DOHH2 (cell line): ENCODE data around the gene KIF26B.

Experiments used
- H3F3A ChIP-seq: fragments of 200-600 bp; sonication (generic), shearing (Covaris generic); 2 replicates; pipeline ENCODE4 v1.6.0; 2016; ENCODE audit warnings: antibody characterized with exemption, mild to moderate bottlenecking; ENCODE audit not compliant: control insufficient read depth, insufficient read depth
- H3K27ac ChIP-seq: fragments of 200-600 bp; sonication (generic); 2 replicates; pipeline ENCODE4 v1.5.1; 2014; ENCODE audit warnings: low read depth, mild to moderate bottlenecking, low read length, moderate library complexity
- H3K27me3 ChIP-seq: fragments of 200-600 bp; sonication (generic); 2 replicates; pipeline ENCODE4 v1.6.1; 2014; ENCODE audit warnings: mild to moderate bottlenecking, low read length, mixed read lengths; ENCODE audit not compliant: control insufficient read depth
- H3K36me3 ChIP-seq: fragments of 200-600 bp; sonication (generic); 2 replicates; pipeline ENCODE4 v1.6.1; 2014; ENCODE audit warnings: mild to moderate bottlenecking, low read length, moderate library complexity, mixed read lengths; ENCODE audit not compliant: control insufficient read depth
- H3K4me1 ChIP-seq: fragments of 200-600 bp; sonication (generic); 2 replicates; pipeline ENCODE4 v1.6.1; 2014; ENCODE audit warnings: mild to moderate bottlenecking, low read length, mixed read lengths; ENCODE audit not compliant: control insufficient read depth
- H3K4me2 ChIP-seq: fragments of 200-600 bp; sonication (generic); 2 replicates; pipeline ENCODE4 v1.6.0; 2014; ENCODE audit warnings: mild to moderate bottlenecking, low read length, moderate library complexity
- H3K4me3 ChIP-seq: fragments of 200-600 bp; sonication (generic); 2 replicates; pipeline ENCODE4 v1.5.1; 2014; ENCODE audit warnings: mild to moderate bottlenecking, low read length, mixed read lengths
- H3K79me2 ChIP-seq: fragments of 200-600 bp; sonication (generic); 2 replicates; pipeline ENCODE4 v1.6.1; 2014; ENCODE audit warnings: mild to moderate bottlenecking, low read length, mixed read lengths; ENCODE audit not compliant: control insufficient read depth
- H3K9me2 ChIP-seq: fragments of 200-600 bp; sonication (generic); replicated peaks from 2 replicates; pipeline ENCODE4 v1.6.1; 2014; ENCODE audit warnings: mild to moderate bottlenecking, low read length, mixed read lengths; ENCODE audit not compliant: control insufficient read depth
- H3K9me3 ChIP-seq: fragments of 200-600 bp; sonication (generic); 2 replicates; pipeline ENCODE4 v1.6.1; 2014; ENCODE audit warnings: antibody characterized with exemption, low read length, mixed read lengths; ENCODE audit not compliant: control insufficient read depth, insufficient read depth
- H4K20me1 ChIP-seq: fragments of 200-600 bp; sonication (generic); 2 replicates; pipeline ENCODE4 v1.6.0; 2014; ENCODE audit warnings: low read depth, mild to moderate bottlenecking, antibody characterized with exemption, low read length, moderate library complexity; ENCODE audit not compliant: control insufficient read depth, insufficient read depth
- EZH2phosphoT487 ChIP-seq: fragments of 200-600 bp; sonication (generic); IDR thresholded peaks from 2 replicates; pipeline ENCODE4 v1.6.1; 2017; ENCODE audit warnings: borderline replicate concordance, mild to moderate bottlenecking, antibody characterized with exemption, low read length, moderate library complexity, mixed read lengths
- TF ChIP-seq, protein P1 (sequence below): fragments of 200-600 bp; sonication (generic); IDR thresholded peaks from one replicate; pipeline ENCODE4 v1.5.1; 2014; ENCODE audit warnings: antibody characterized with exemption, mild to moderate bottlenecking, low read depth, low read length; ENCODE audit not compliant: poor library complexity, severe bottlenecking

KIF26B gene

DNA sequence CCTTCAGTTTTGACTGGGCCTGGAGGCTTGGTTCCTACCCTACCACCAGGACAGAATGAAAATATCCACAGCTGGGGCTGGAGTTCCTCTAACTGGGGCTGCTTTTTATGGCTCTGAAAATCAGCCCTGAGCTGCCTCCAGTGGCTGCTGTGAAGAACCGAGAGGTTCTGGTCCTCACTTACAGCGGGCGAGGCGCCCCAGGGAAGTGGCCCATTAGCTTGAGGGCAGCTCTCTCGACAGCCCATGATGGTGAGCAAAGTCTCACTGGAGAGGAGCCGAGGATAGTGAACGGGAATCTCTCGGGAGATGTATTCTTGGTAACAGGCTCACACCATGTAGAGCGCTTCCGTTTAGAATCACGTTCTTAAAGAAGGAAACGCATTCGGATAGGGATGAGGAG, 459.7 kb downstream of the KIF26B start:
- no peaks in the 10 kb centered on the region for H3K36me3 ChIP-seq
- H3K79me2 ChIP-seq: no peaks in the 10 kb centered on the region
- H3K4me2 ChIP-seq: no peak overlapping the region
- no peaks in the 10 kb centered on the region for H3K4me1 ChIP-seq
- no peak overlapping the region for H3K4me3 ChIP-seq
- no peaks in the 10 kb centered on the region for H3K9me2 ChIP-seq
- H3K27ac ChIP-seq: no peak overlapping the region
- TF ChIP-seq EZH2phosphoT487: no peak
- TF ChIP-seq, protein P1, sequence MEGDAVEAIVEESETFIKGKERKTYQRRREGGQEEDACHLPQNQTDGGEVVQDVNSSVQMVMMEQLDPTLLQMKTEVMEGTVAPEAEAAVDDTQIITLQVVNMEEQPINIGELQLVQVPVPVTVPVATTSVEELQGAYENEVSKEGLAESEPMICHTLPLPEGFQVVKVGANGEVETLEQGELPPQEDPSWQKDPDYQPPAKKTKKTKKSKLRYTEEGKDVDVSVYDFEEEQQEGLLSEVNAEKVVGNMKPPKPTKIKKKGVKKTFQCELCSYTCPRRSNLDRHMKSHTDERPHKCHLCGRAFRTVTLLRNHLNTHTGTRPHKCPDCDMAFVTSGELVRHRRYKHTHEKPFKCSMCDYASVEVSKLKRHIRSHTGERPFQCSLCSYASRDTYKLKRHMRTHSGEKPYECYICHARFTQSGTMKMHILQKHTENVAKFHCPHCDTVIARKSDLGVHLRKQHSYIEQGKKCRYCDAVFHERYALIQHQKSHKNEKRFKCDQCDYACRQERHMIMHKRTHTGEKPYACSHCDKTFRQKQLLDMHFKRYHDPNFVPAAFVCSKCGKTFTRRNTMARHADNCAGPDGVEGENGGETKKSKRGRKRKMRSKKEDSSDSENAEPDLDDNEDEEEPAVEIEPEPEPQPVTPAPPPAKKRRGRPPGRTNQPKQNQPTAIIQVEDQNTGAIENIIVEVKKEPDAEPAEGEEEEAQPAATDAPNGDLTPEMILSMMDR: no peak
- no peaks in the 10 kb centered on the region for H3K9me3 ChIP-seq
- no peaks in the 10 kb centered on the region for H4K20me1 ChIP-seq
- peaks cover 7% of the 10 kb centered on the region; the same call in 1 of the 2 replicates for H3K27me3 ChIP-seq
- no peaks in the 10 kb centered on the region for H3F3A ChIP-seq

DNA sequence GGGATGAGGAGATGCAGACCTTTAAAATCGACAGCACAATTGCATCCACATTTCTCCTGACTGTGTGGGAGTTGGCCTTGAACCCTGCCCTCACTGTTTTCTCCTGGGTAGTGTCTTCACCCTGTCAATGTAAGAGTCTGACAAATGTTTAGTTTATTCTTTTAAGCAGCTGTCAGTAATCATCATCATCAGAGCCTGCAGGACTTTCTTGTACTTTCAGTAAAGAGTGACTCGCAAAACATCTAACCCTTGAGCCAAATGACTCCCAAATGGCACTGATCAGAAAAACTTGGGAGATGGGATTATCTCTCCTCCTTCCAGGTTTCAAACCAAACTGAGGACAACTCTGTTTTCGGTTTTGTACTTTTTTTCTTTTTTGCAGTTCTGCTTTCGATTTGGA, 460.2 kb downstream of the KIF26B start:
- H3K4me1 ChIP-seq: no peaks in the 10 kb centered on the region
- H3K27me3 ChIP-seq: peaks cover 6% of the 10 kb centered on the region; the same call in 1 of the 2 replicates
- H3K9me3 ChIP-seq: no peaks in the 10 kb centered on the region
- no peaks in the 10 kb centered on the region for H4K20me1 ChIP-seq
- no peaks in the 10 kb centered on the region for H3F3A ChIP-seq
- H3K79me2 ChIP-seq: no peaks in the 10 kb centered on the region
- no peaks in the 10 kb centered on the region for H3K36me3 ChIP-seq
- H3K4me3 ChIP-seq: no peak overlapping the region
- TF ChIP-seq, protein P1: no peak
- no peak for TF ChIP-seq EZH2phosphoT487
- H3K27ac ChIP-seq: no peak overlapping the region
- H3K9me2 ChIP-seq: no peaks in the 10 kb centered on the region
- H3K4me2 ChIP-seq: no peak overlapping the region

DNA sequence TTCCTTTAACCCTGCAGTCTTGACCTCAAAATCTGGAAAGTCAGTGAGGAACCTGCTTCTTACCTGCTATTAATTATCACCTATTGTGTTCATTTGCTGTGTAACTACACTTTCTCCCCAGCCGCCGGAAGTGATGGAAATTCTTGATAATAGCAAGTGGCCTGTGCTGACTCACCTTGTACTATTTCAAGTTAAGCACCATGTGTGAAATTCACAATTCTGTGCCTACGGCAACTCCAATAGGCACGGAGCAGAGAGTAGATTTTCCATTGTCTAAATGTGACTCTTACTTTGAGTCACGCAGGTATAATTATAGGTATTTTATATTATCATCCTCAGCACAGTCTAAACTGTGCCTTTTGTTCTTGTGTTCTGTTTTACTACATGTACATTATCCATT, 466.8 kb downstream of the KIF26B start:
- Histone ChIP-seq H3F3A (no peaks in the 10 kb centered on the region), H3K4me2 (no peak overlapping the region), H3K79me2 (no peaks in the 10 kb centered on the region), H3K4me3 (no peak overlapping the region), H3K27me3 (no peaks in the 10 kb centered on the region), H3K9me2 (no peaks in the 10 kb centered on the region), H3K27ac (no peak overlapping the region), H3K9me3 (no peaks in the 10 kb centered on the region), H4K20me1 (no peaks in the 10 kb centered on the region), H3K4me1 (no peaks in the 10 kb centered on the region), H3K36me3 (no peaks in the 10 kb centered on the region)
- TF ChIP-seq, protein P1: no peak
- TF ChIP-seq EZH2phosphoT487: no peak
